ENCODE measurements around the gene C9orf50. TPM values are rescaled to one million over a fixed set of nuclear protein-coding genes. Genes with fewer than 3 reads are reported as not detected.
"Not testable (repeated sequence)": the region's sequence is repeated elsewhere in the genome, so short reads cannot be mapped to it uniquely, and the experiment has no call there.

C9orf50 gene
- total RNA-seq, 3 donors from 2014 or later = not detected

DNA sequence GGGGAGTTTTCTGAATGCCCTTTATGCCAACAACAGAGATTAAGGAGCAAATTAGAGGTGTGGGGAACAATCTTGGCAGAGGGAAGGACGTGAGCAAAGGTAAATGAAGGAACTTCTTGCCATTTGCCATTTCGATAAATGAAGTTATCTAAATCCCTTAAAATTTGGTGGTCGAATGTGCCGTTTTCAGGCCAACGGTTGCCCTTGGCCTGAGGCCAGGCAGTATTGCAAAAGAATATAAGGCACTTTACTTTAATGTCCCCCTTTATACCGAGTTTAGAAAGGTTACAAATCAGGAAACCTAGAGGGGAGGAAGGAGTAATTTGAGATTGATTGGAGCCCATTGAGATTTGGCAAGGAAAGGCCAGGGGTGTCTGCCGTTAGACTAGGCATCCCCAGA, 26.3 kb downstream of the C9orf50 start:
- no peak for ATAC-seq
- Histone ChIP-seq H3K9me3 (no peaks in the 10 kb centered on the region), H3K4me3 (no peak overlapping the region), H3K36me3 (ENCODE audit: low read depth) (no peaks in the 10 kb centered on the region), H3K4me1 (ENCODE audit: low read depth) (peaks cover 8% of the 10 kb centered on the region)
- no peak for TF ChIP-seq CTCF (IDR thresholded peaks at IDR 0.05)
- DNase-seq = no peak
- intact Hi-C loops (cut with DNase I, micrococcal nuclease) = no loop called here

GRCh38 chr9:129592790-129593189, 28.1 kb downstream of the C9orf50 start:
- H3K9me3 ChIP-seq; DNase-seq; H3K4me1 ChIP-seq (ENCODE audit: low read depth); H3K4me3 ChIP-seq; intact Hi-C loops (cut with DNase I, micrococcal nuclease); ATAC-seq; H3K36me3 ChIP-seq (ENCODE audit: low read depth): not testable (repeated sequence)

DNA sequence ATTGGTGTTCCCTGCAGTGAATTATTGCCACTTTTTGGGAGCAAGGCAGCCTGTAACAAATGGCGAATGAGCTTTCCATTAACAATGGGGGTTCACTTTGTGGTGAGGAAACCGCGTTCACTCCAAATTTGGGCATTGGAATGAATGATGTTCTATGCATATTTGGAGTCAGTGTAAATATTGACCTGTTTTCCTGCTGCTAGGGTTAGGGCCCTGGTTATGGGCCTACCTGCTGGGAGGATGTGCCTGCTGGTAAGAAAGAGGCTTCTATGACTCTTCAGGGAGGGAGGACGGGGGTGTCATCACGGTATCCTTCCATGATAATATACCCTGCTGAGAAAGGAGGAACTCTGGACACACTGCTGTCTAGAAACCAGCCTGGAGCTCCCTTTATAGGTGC, 29.0 kb downstream of the C9orf50 start:
- intact Hi-C loops (cut with DNase I, micrococcal nuclease) = no loop called here
- Histone ChIP-seq H3K36me3 (ENCODE audit: low read depth) (no peaks in the 10 kb centered on the region), H3K4me1 (ENCODE audit: low read depth) (peaks cover 3% of the 10 kb centered on the region), H3K9me3 (no peaks in the 10 kb centered on the region), H3K4me3 (no peak overlapping the region)
- ATAC-seq (no peak), DNase-seq (no peak)
- no peak for TF ChIP-seq CTCF (IDR thresholded peaks at IDR 0.05)

DNA sequence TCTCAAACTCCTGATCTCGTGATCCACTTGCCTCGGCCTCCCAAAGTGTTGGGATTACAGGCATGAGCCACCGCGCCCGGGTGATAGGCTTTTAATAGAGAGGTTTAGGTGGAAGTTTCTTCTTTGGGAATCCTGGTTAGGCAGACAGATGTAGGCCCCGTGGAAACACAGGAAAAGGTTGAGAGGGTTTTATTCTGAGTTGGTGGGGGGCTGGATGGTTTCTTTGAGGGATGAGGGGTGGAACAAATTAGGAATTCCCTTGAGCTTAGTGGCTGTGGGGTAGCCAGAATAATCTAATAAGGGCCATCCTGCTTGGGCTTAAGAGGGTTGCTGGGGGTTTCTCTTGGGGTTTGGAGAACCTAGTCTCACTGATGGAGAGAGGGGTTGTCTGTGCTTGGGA, 30.4 kb downstream of the C9orf50 start:
- H3K4me1 ChIP-seq (ENCODE audit: low read depth) = peaks cover 3% of the 10 kb centered on the region
- no peak overlapping the region for H3K4me3 ChIP-seq
- DNase-seq (no peak), ATAC-seq (no peak)
- H3K9me3 ChIP-seq = no peaks in the 10 kb centered on the region
- intact Hi-C loops (cut with DNase I, micrococcal nuclease) = no loop called here
- TF ChIP-seq CTCF (IDR thresholded peaks at IDR 0.05) = no peak
- no peaks in the 10 kb centered on the region for H3K36me3 ChIP-seq (ENCODE audit: low read depth)

DNA sequence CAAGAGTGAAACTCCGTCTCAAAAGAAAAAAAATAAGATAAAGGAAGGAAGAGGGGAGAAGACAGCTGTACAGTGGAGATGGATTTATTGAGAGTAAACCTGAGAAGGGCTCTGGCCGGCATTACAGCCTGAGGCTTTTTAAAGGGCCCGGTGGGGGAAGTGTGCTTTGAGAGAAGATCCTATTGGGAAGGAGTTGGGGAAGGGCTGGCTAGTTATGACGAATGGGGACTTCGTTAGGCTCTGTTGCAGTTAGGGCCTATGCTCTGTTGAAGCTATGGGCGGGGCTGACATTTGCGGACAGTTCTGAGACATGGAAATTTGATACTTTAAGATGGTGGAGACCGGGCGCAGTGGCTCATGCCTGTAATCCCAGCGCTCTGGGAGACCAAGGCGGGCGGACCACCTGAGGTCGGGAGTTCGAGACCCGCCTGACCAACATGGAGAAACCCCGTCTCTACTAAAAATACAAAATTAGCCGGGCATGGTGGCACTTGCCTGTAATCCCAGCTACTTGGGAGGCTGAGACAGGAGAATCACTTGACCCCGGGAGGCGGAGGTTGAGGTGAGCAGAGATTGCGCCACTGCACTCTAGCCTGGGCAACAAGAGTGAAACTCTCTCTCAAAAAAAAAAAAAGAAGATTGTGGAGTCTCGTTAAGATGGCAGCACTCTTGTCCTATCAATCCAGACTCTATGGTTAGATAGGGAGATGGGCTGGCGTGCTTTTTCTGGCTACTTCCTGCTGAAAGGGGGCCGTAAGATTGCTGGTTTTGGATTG, 33.2 kb downstream of the C9orf50 start:
- no peak for ATAC-seq
- intact Hi-C loops (cut with DNase I, micrococcal nuclease) = no loop called here
- Histone ChIP-seq H3K4me1 (ENCODE audit: low read depth) (peaks cover 3% of the 10 kb centered on the region), H3K4me3 (no peak overlapping the region), H3K36me3 (ENCODE audit: low read depth) (no peaks in the 10 kb centered on the region), H3K9me3 (no peaks in the 10 kb centered on the region)
- DNase-seq = peak in 1 of 3 donors; percentile 20
- no peak for TF ChIP-seq CTCF (IDR thresholded peaks at IDR 0.05)

DNA sequence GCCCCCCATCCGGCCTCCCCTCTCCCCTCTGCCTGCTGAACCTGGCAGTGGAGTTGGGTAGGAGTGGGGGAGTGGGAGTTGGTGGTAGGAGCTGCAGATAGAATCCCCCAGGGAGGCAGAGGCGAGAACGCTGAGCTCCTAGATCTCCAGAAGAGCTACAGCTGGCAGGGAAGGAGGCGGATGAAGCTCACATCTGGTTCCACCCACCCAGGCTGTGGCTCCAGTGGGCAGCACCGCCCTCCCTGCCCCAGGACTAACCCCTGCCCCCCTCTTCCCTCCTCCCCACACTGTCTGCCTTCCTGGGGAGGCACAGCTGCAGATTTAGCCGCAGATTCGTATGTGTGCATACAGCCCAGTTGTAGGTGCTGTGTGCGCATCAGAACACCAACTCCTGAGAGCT, 34.2 kb downstream of the C9orf50 start:
- H3K4me1 ChIP-seq (ENCODE audit: low read depth) = peaks cover 3% of the 10 kb centered on the region
- no peaks in the 10 kb centered on the region for H3K36me3 ChIP-seq (ENCODE audit: low read depth)
- no peak overlapping the region for H3K4me3 ChIP-seq
- no peak for DNase-seq
- H3K9me3 ChIP-seq = no peaks in the 10 kb centered on the region
- ATAC-seq = peak; percentile 13
- no peak for TF ChIP-seq CTCF (IDR thresholded peaks at IDR 0.05)
- intact Hi-C loops (cut with DNase I, micrococcal nuclease) = no loop called here

All from mucosa of descending colon (tissue), 3 donors.